Measurements from ENCODE around the gene NSUN4. TPM values are rescaled to one million over a fixed set of nuclear protein-coding genes. Genes with fewer than 3 reads are reported as not detected.

The NSUN4 gene
- total and polyA plus RNA-seq, 9 of the 15 experiments (the other 6 are each of a cell fraction or from before 2014, with no cell fraction given), result 33.4 to 60.2 (median 46.3) TPM

GRCh38 chr1:46340404-46341221 lies at the start of gene NSUN4 (continued):
- TF ChIP-seq TSHZ1 (CRISPR knock-in tag; IDR thresholded peaks at IDR 0.05) (no peak), ZNF561 (CRISPR knock-in tag; conservative IDR thresholded peaks at IDR 0.05) (no peak), TEAD1 (CRISPR knock-in tag; IDR thresholded peaks at IDR 0.05) (peak in 1 of 2 experiments; percentile 33; a peak in 1 of 4 replicates), HINFP (tag; conservative IDR thresholded peaks at IDR 0.05; ENCODE audit: low read depth) (no peak), ERF (CRISPR knock-in tag; IDR thresholded peaks at IDR 0.05) (peak; percentile 19; the same call in 1 of the 2 replicates), ZNF586 (CRISPR knock-in tag; conservative IDR thresholded peaks at IDR 0.05) (no peak), ZNF282 (CRISPR knock-in tag; IDR thresholded peaks at IDR 0.05) (no peak), FOSL1 (tag; conservative IDR thresholded peaks at IDR 0.05) (peak; percentile 74), ZNF431 (CRISPR knock-in tag; IDR thresholded peaks at IDR 0.05) (peak; percentile 69), PRDM10 (IDR thresholded peaks at IDR 0.05; ENCODE audit: partially characterized antibody) (peak; percentile 91), NUFIP1 (IDR thresholded peaks at IDR 0.05; ENCODE audit: partially characterized antibody) (peak; percentile 65), PHB (CRISPR knock-in tag; IDR thresholded peaks at IDR 0.05) (peak; percentile 68; the same call in 1 of the 2 replicates), STAT5A (IDR thresholded peaks at IDR 0.05; ENCODE audit: borderline replicate concordance, low read length) (peak; percentile 55; the same call in 1 of the 2 replicates), ZNF76 (CRISPR knock-in tag; IDR thresholded peaks at IDR 0.05; ENCODE audit: borderline replicate concordance) (peak; percentile 28; the same call in 1 of the 2 replicates), TFAM (CRISPR knock-in tag; conservative IDR thresholded peaks at IDR 0.05) (no peak), HEY1 (CRISPR knock-in tag; IDR thresholded peaks at IDR 0.05; ENCODE audit: borderline replicate concordance) (no peak), PHF8 (IDR thresholded peaks at IDR 0.05; ENCODE audit: borderline replicate concordance, low read length) (peak; percentile 99), KAT7 (CRISPR knock-in tag; IDR thresholded peaks at IDR 0.05; ENCODE audit: borderline replicate concordance) (peak; percentile 96; the same call in 1 of the 2 replicates)
